Glutamatergic neuron (in vitro differentiated cells): ENCODE data around the gene CSRP3. TPM values are rescaled to one million over a fixed set of nuclear protein-coding genes. Genes with fewer than 3 reads are reported as not detected.

Experiments
- DNase-seq: peaks from one replicate; pipeline ENCODE4 v3.0.0; 2022
- H3K27ac Mint-ChIP-seq: one replicate; pipeline ENCODE4 v1.8.0; 2020; ENCODE audit warnings: mild to moderate bottlenecking, mixed read lengths, inconsistent platforms; ENCODE audit not compliant: unreplicated experiment
- H3K27me3 Mint-ChIP-seq: one replicate; pipeline ENCODE4 v1.8.0; 2020; ENCODE audit warnings: mild to moderate bottlenecking, moderate library complexity, mixed read lengths, inconsistent platforms; ENCODE audit not compliant: unreplicated experiment
- H3K36me3 Mint-ChIP-seq: one replicate; pipeline ENCODE4 v1.8.0; 2020; ENCODE audit warnings: mild to moderate bottlenecking, mixed read lengths, inconsistent platforms; ENCODE audit not compliant: unreplicated experiment
- H3K4me1 Mint-ChIP-seq: one replicate; pipeline ENCODE4 v1.8.0; 2020; ENCODE audit warnings: mild to moderate bottlenecking, low read depth, mixed read lengths, inconsistent platforms; ENCODE audit not compliant: unreplicated experiment
- H3K4me3 Mint-ChIP-seq: one replicate; pipeline ENCODE4 v1.8.0; 2020; ENCODE audit warnings: mild to moderate bottlenecking, mixed read lengths, inconsistent platforms; ENCODE audit not compliant: unreplicated experiment
- H3K9me3 Mint-ChIP-seq: one replicate; pipeline ENCODE4 v1.8.0; 2020; ENCODE audit warnings: mild to moderate bottlenecking, moderate library complexity, mixed read lengths, inconsistent platforms; ENCODE audit not compliant: unreplicated experiment
- CTCF ChIP-seq: fragments of 200-600 bp; sonication (generic); IDR thresholded peaks from one replicate; pipeline ENCODE4 v1.5.0; 2021; ENCODE audit not compliant: partially characterized antibody, unreplicated experiment
- long read RNA-seq: library from polyadenylated mRNA; unstranded; transcript quantifications from one replicate; pipeline ENCODE4 v2.0.0, GENCODE V29; 2020; ENCODE audit not compliant: unreplicated experiment
- total RNA-seq: library from RNA; stranded (reverse); fragmentation: NEBNext Ultra II Directional; extraction: Animal tissue kit (Norgen Biotek cat#: 25700); gene quantifications from one replicate; pipeline ENCODE4 v1.2.1, GENCODE V29; 2021; ENCODE audit not compliant: unreplicated experiment

The CSRP3 gene
- total RNA-seq = not detected
- long read RNA-seq = 0 reads

DNA sequence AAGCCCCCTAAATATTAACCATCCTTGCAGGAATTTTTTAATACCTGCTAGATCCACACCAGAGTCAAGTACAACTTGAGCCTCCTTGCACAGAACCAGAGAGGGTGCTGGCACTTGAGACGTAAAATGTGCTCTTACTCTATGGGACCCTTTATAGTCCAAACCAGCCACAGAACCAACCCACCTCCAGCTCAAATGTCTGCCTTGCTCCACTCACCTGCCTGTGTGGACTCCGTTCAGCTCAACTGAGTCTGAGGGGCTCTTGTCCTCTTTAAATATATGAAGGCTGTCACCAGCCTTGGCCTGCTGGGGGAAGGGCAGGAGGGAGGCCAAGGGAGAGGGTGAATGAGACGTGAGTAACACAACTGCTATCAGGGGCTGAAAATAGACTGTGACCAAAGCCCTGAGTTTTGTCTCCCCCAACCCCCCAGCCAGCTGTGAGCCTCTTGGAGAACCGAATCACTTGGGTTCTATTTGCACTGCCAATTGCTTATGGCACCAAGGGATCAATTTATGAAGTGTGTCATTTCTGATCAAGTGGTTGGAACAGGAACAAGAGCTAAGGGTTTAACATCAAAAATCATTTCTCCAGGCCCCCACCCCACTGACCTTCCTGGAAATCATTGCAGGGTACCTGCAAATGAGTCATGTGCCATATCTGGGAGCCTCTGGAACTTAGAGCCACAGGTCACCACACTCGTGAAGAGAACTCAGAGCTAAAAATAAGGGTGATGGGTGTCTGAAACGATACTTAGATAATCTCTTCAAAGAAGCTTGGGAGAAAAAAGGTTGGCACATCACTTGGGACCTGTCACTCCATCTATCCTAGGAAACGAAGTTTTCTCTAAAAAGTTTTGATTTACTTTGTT, at the start of gene CSRP3:
TSS of gene CSRP3 (minus strand) at position 247 of the 869 bp plus-strand sequence. CDS start 9,535 bp downstream, outside the sequence.
- Mint-ChIP-seq H3K27ac (no peak within 1 kb of the TSS), H3K4me3 (no peak within 1 kb of the TSS), H3K4me1 (no peaks in the 10 kb centered on the region), H3K9me3 (no peaks in the 10 kb centered on the region), H3K27me3 (no peaks in the 10 kb centered on the region), H3K36me3 (no peaks in the 10 kb centered on the region)
- TF ChIP-seq CTCF = no peak
- DNase-seq = no peak

GRCh38 chr11:19251577-19251976, 49.8 kb upstream of the CSRP3 start:
- peaks cover 4% of the 10 kb centered on the region for H3K9me3 Mint-ChIP-seq
- peaks cover 10% of the 10 kb centered on the region for H3K36me3 Mint-ChIP-seq

DNA sequence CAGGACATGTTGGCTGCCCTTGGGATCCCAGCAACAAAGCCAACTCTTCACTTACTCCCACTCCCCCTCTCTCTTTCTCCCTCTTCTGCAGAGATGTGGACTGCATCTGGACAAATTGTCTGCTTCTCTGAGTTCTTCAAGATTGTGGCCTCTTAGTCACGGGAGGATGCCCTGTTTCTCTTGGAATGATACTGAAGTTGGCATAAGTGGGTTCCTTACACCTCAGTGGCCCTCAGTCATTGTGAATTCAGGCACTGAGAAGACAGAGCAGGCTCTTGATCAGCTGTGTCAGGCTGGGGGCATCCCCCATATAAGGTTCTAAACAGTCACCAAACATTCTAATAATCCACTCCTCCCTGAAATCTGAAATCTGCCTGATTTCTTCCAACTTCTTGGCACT, 45.0 kb upstream of the CSRP3 start:
- H3K9me3 Mint-ChIP-seq = peaks cover 3% of the 10 kb centered on the region
- peaks cover 8% of the 10 kb centered on the region for H3K27me3 Mint-ChIP-seq
- peaks cover 4% of the 10 kb centered on the region for H3K4me1 Mint-ChIP-seq
- no peak for DNase-seq
- no peak for TF ChIP-seq CTCF
- H3K4me3 Mint-ChIP-seq = no peak overlapping the region
- H3K27ac Mint-ChIP-seq = no peak overlapping the region
- peaks cover 4% of the 10 kb centered on the region for H3K36me3 Mint-ChIP-seq

More at GRCh38 chr11:19251577-19251976, 49.8 kb upstream of the CSRP3 start:
- H3K27ac Mint-ChIP-seq = no peak overlapping the region
- H3K27me3 Mint-ChIP-seq = peaks cover 6% of the 10 kb centered on the region
- DNase-seq = no peak
- no peak overlapping the region for H3K4me3 Mint-ChIP-seq
- no peaks in the 10 kb centered on the region for H3K4me1 Mint-ChIP-seq
- no peak for TF ChIP-seq CTCF

GRCh38 chr11:19245351-19245750, 43.6 kb upstream of the CSRP3 start:
- peaks cover 6% of the 10 kb centered on the region for H3K27me3 Mint-ChIP-seq
- no peak overlapping the region for H3K27ac Mint-ChIP-seq
- no peak overlapping the region for H3K4me3 Mint-ChIP-seq
- H3K4me1 Mint-ChIP-seq = peaks cover 4% of the 10 kb centered on the region
- no peak for TF ChIP-seq CTCF
- DNase-seq = no peak
- H3K9me3 Mint-ChIP-seq = peaks cover 3% of the 10 kb centered on the region
- H3K36me3 Mint-ChIP-seq = peaks cover 4% of the 10 kb centered on the region

DNA sequence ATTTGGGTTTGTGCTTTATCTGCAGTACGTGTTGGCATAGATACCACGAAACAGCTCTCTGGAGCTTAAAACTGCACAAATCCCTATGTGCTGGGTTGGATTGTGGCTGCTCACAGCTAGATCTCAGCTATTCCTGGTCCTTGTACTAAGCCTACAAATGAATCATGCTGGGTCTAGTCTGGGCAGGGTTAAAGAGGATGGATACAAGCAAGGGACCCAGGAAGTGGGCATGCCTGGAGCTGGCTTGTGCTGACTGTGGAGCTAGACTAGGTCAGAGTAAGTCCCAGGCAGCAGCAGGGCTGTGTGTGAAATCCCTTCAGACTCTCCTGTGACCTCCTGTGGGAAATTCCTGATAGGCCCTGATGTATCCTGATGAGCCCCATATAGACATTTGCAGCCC, 42.8 kb upstream of the CSRP3 start:
- peaks cover 6% of the 10 kb centered on the region for H3K27me3 Mint-ChIP-seq
- no peak for TF ChIP-seq CTCF
- H3K36me3 Mint-ChIP-seq = peaks cover 2% of the 10 kb centered on the region
- peaks cover 4% of the 10 kb centered on the region for H3K4me1 Mint-ChIP-seq
- H3K27ac Mint-ChIP-seq = no peak overlapping the region
- H3K4me3 Mint-ChIP-seq = no peak overlapping the region
- peaks cover 1% of the 10 kb centered on the region for H3K9me3 Mint-ChIP-seq
- DNase-seq = no peak
